Stomach (tissue), 9 donors: ENCODE measurements around the gene WFS1. TPM values are rescaled to one million over a fixed set of nuclear protein-coding genes. Genes with fewer than 3 reads are reported as not detected.

Source experiments
- DNase-seq, 2 donors: peaks; one replicate each; pipeline versions ENCODE4 v3.0.0 to v3.0.0-alpha.2; 2013 to 2019
- H3K27ac ChIP-seq, 5 donors: fragments of 200-600 bp in 4 of 5; sonication (generic) in 4 of 5; one replicate each; pipeline ENCODE4 v1.5.1; 2013 to 2019; ENCODE audit warnings: mild to moderate bottlenecking in 1 of 5, moderate library complexity in 1 of 5
- H3K27me3 ChIP-seq, 3 donors: fragments of 200-600 bp; sonication (generic); one replicate each; pipeline ENCODE4 v1.5.1; 2017 to 2019; ENCODE audit warnings: mixed run types in 1 of 3
- H3K36me3 ChIP-seq, 4 donors: fragments of 200-600 bp; sonication (generic); 1 replicate in 3 of 4; 2 replicates in 1 of 4; pipeline ENCODE4 v1.5.1; 2016 to 2019
- H3K4me1 ChIP-seq, 4 donors: fragments of 200-600 bp; sonication (generic); one replicate each; pipeline ENCODE4 v1.5.1; 2016 to 2019
- H3K4me3 ChIP-seq, 4 donors: fragments of 200-600 bp; sonication (generic) in 3 of 4; one replicate each; pipeline ENCODE4 v1.5.1; 2016 to 2019; ENCODE audit warnings: mild to moderate bottlenecking in 1 of 4
- H3K9me3 ChIP-seq, 4 donors: fragments of 200-600 bp; sonication (generic); one replicate each; pipeline ENCODE4 v1.5.1; 2016 to 2019
- CTCF ChIP-seq, 7 experiments: fragments of 450-650 bp in 4 of 7; fragments of 200-600 bp in 3 of 7; sonication (generic) in 3 of 7; IDR thresholded peaks; one replicate each; pipeline ENCODE4 v1.5.1; 2016 to 2019; ENCODE audit warnings: antibody characterized with exemption in 7 of 7, control low read depth in 2 of 7, mild to moderate bottlenecking in 1 of 7
- EP300 ChIP-seq: sonication (generic); formaldehyde crosslinking; IDR thresholded peaks from one replicate; pipeline ENCODE4 v1.6.1; 2017; ENCODE audit warnings: antibody characterized with exemption
- POLR2A ChIP-seq, 4 donors: fragments of 450-650 bp; IDR thresholded peaks; one replicate each; pipeline ENCODE4 v1.6.1; 2016; ENCODE audit warnings: antibody characterized with exemption in 4 of 4, control low read depth in 2 of 4, mild to moderate bottlenecking in 1 of 4, moderate library complexity in 1 of 4
- POLR2AphosphoS5 ChIP-seq, 3 donors: sonication (generic); formaldehyde crosslinking; IDR thresholded peaks; one replicate each; pipeline ENCODE4 v1.6.1; 2016; ENCODE audit warnings: antibody characterized with exemption in 3 of 3
- WGBS, 5 donors: extraction: QIAGEN DNeasy Blood & Tissue Kit in 3 of 5; methylation state at CpG; one replicate each; pipeline versions ENCODE4 v1.1.5 to v1.1.7; 2013 to 2018; 5-methylcytosine and 5-hydroxymethylcytosine counted together
- intact Hi-C: fragments of 100-400 bp; cut with DNase I; formaldehyde crosslinking; loops from one replicate; pipeline ENCODE4 v1.15.1; 2023; ENCODE audit warnings: low total_unique reads
- polyA plus RNA-seq, 3 donors: library from polyadenylated mRNA; stranded (reverse); fragments of 200-250 nt; gene quantifications; one replicate each; pipeline ENCODE4 v1.2.3, GENCODE V29; 2013
- total RNA-seq, 5 donors: library from RNA; depleted of rRNA; stranded (reverse); fragments of >200 nt; gene quantifications; one replicate each; pipeline versions ENCODE4 v1.1.0 to v1.2.3, GENCODE V29; 2014 to 2016
- donor health status: healthy with polysubstance abuse.
- donor health status: Bipolar disorder and iron deficiency.
- donor health status: healthy.

WFS1 gene
- total and polyA plus RNA-seq, 8 donors, result 4.1 to 60.7 (median 15.1) TPM

GRCh38 chr4:6328526-6328925 lies 58.9 kb downstream of the WFS1 start:
- intact Hi-C loops, result loop anchor here (5.0 kb wide), 1 partner anchor 331 kb away; no protein-coding TSS in a partner anchor
- Histone ChIP-seq H3K4me1 (peaks cover 0 to 19% (median 5%) of the 10 kb centered on the region in 4 donors), H3K36me3 (no peaks in the 10 kb centered on the region), H3K27me3 (peaks cover 0 to 58% (median 5%) of the 10 kb centered on the region in 3 donors), H3K27ac (no peak overlapping the region), H3K9me3 (no peaks in the 10 kb centered on the region), H3K4me3 (no peak overlapping the region)
- TF ChIP-seq POLR2A (IDR thresholded peaks at IDR 0.05), result no peak
- no peak for TF ChIP-seq CTCF (IDR thresholded peaks at IDR 0.05)
- no peak for TF ChIP-seq EP300
- no peak for TF ChIP-seq POLR2AphosphoS5 (IDR thresholded peaks at IDR 0.05)
- DNase-seq, result no peak
- WGBS, 5 donors, result 55 to 76% (median 64%) methylated on average over 7 to 8 of the region's 8 CpGs

GRCh38 chr4:6329478-6330383 lies 60.1 kb downstream of the WFS1 start:
- Histone ChIP-seq H3K27ac (no peak overlapping the region), H3K9me3 (peaks cover 0 to 3% (median 0%) of the 10 kb centered on the region in 4 donors), H3K4me3 (no peak overlapping the region), H3K36me3 (no peaks in the 10 kb centered on the region), H3K27me3 (peaks cover 0 to 59% (median 5%) of the 10 kb centered on the region in 3 donors), H3K4me1 (peaks cover 0 to 14% (median 4%) of the 10 kb centered on the region in 4 donors)
- intact Hi-C loops, result loop anchor here (5.0 to 10.0 kb wide), 2 partner anchors 215 to 332 kb away; no protein-coding TSS in a partner anchor
- no peak for DNase-seq
- no peak for TF ChIP-seq POLR2AphosphoS5 (IDR thresholded peaks at IDR 0.05)
- no peak for TF ChIP-seq EP300
- WGBS, 5 donors, result 66 to 73% (median 72%) methylated on average over 20 to 28 of the region's 28 CpGs

GRCh38 chr4:6330384-6330767 lies 60.7 kb downstream of the WFS1 start:
- Histone ChIP-seq H3K4me3 (no peak overlapping the region), H3K27me3 (peaks cover 0 to 59% (median 8%) of the 10 kb centered on the region in 3 donors), H3K9me3 (peaks cover 0 to 3% (median 0%) of the 10 kb centered on the region in 4 donors), H3K36me3 (no peaks in the 10 kb centered on the region), H3K4me1 (peaks cover 0 to 8% (median 1%) of the 10 kb centered on the region in 4 donors), H3K27ac (no peak overlapping the region)
- intact Hi-C loops, result loop anchor here (10.0 kb wide), 1 partner anchor 214 kb away; no protein-coding TSS in a partner anchor
- no peak for DNase-seq
- WGBS, 5 donors, result 80 to 93% (median 89%) methylated on average over 7 of the region's 7 CpGs
- no peak for TF ChIP-seq POLR2AphosphoS5 (IDR thresholded peaks at IDR 0.05)
- no peak for TF ChIP-seq POLR2A (IDR thresholded peaks at IDR 0.05)
- TF ChIP-seq EP300, result no peak
- TF ChIP-seq CTCF (IDR thresholded peaks at IDR 0.05), result no peak

- Histone ChIP-seq H3K27ac (no peak overlapping the region), H3K9me3 (peaks cover 0 to 3% (median 0%) of the 10 kb centered on the region in 4 donors), H3K27me3 (peaks cover 0 to 62% (median 12%) of the 10 kb centered on the region in 3 donors), H3K36me3 (no peaks in the 10 kb centered on the region), H3K4me3 (no peak overlapping the region), H3K4me1 (peaks cover 0 to 5% (median 0%) of the 10 kb centered on the region in 4 donors)
- intact Hi-C loops, result loop anchor here (10.0 kb wide), 1 partner anchor 214 kb away; no protein-coding TSS in a partner anchor
- WGBS, 5 donors, result 75 to 84% (median 78%) methylated on average over 8 of the region's 8 CpGs
- TF ChIP-seq EP300 (no peak), CTCF (IDR thresholded peaks at IDR 0.05) (peak in 3 of 7 experiments; percentile 27 to 50 (median 39))
- DNase-seq, result no peak
These were observed 61.4 kb downstream of the WFS1 start for GRCh38 chr4:6331018-6331417.
